Muscle of arm (tissue), 12 donors: Measurements from ENCODE around the gene FAM53B. TPM values are rescaled to one million over a fixed set of nuclear protein-coding genes. Genes with fewer than 3 reads are reported as not detected.

Source experiments
- DNase-seq: peaks from one replicate; pipeline ENCODE4 v3.0.0-alpha.2; 2013
- polyA plus RNA-seq, 12 donors: library from polyadenylated mRNA; unstranded; fragments of 120-200 nt; gene quantifications; one replicate each; pipeline ENCODE4 v1.2.1, GENCODE V29; 2013; ENCODE audit not compliant: insufficient read length in 12 of 12

The FAM53B gene
- polyA plus RNA-seq, 12 donors: 18.3 to 30.3 (median 21.7) TPM; not detected in 1

GRCh38 chr10:124601431-124602120 lies 142.6 kb downstream of the FAM53B start:
- DNase-seq: no peak

DNA sequence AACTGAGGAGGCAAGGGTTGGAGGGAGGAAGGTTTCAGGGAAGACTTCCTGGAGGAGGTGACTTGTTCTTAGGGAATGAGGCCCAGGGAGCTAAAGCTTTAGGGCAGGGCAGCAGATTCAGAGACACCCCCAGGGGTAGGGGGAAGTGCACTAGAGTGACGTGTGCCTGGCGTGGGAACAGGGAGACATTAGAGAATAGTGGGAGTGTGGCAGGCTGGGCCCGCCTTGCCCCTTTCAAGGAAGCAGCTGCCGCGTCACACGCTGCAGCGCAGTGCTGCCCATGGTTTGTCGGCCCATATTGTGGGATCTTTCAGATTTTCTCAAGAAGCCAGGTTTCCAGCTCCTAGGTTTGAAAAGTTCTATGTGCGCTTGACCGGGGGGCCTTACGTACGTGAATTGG lies 143.2 kb downstream of the FAM53B start:
- no peak for DNase-seq

GRCh38 chr10:124600051-124600880 lies 143.9 kb downstream of the FAM53B start:
- DNase-seq: no peak

DNA sequence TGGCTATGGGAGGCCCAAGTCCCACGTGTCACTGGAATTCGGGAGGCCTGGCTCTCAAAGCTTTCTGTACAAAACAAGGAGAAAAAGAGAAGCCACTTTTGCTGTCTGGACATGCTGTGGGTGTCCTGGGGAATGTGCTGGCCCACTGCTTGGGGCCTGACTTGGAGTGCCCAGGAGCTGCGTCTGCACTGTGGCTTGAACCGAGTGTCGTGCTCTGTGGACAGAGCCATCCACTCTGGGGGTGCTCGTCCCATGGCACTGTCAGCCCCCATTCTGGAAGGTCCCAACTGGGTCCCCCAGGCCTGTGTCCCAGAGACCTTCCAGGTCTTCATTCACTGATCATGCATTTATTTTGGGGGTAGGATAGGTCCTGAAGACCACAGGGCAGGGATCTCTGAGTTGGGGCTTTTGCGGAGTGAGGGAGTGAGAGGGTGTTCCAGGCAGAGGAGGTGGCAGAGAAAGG lies 144.6 kb downstream of the FAM53B start:
- DNase-seq: no peak

DNA sequence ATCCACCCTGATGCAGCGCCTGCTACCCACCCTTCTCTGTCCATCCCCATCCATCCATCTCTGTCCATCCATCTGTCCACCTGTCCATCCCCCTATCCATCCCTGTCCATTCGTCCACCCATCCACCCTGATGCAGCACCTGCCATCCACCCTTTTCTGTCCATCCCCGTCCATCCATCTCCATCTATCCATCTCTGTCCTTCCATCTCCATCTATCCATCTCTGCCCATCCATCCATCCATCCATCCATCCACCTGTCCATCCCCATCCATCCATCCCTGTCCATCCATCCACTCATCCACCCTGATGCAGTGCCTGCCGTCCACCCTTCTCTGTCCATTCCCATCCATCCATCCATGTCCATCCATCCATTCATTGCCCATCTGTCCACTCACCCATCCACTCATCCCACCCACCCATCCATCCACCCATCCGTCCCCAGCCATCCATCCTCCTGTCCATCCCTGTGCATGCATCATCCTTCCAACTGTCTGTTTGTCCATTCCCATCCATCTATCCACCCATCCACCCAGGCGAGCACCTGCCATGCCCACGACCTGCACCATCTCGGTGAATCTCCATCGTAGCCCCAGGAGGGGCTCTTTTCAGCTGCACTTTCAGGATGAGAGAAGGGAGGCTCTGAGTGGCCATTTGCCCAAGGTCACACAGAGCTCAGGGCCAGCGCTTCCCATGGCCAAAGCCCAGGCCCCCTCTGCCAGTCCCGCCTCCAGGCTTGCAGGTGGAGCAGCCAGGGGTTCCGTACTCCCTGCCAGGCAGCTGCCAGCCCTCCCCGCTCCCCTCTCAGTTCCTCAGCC lies 145.2 kb downstream of the FAM53B start:
- no peak for DNase-seq

DNA sequence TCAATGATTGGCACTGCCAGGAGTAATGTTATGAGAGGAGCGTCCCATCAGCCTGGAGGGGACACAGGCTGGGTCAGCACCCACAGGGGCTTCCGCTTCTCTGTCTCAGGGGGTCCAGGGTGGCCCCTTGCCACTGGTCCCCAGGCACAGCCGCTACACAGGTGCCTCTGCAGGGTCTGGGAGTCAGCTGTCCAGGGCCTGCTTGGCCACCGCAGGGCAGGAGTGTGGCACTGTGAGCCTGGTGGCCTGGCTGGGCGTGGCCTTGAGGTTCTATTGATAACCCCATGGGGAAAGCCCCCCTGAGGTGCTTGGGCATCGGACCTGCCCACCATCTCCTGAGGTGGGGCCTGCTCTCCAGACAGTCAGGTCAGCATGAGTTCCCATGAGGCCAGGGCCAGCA lies 146.0 kb downstream of the FAM53B start:
- no peak for DNase-seq

DNA sequence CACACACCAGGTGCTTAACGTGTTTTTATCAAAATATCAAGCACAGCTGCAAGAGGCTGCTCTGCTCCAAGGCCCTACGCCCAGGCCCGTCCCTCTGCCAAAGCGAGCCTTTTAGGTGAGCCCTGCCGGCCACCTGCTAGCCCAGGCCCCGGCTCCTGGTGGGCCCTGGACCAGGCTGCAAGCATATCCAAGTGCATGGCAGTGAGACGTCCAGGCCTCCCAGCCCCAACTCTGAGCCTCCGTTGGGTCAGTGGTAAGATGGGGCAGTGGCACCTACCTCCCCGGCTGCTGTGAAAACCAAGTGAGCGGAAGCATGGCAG lies 146.4 kb downstream of the FAM53B start:
- no peak for DNase-seq

GRCh38 chr10:124596962-124597845 lies 147.0 kb downstream of the FAM53B start:
- no peak for DNase-seq

DNA sequence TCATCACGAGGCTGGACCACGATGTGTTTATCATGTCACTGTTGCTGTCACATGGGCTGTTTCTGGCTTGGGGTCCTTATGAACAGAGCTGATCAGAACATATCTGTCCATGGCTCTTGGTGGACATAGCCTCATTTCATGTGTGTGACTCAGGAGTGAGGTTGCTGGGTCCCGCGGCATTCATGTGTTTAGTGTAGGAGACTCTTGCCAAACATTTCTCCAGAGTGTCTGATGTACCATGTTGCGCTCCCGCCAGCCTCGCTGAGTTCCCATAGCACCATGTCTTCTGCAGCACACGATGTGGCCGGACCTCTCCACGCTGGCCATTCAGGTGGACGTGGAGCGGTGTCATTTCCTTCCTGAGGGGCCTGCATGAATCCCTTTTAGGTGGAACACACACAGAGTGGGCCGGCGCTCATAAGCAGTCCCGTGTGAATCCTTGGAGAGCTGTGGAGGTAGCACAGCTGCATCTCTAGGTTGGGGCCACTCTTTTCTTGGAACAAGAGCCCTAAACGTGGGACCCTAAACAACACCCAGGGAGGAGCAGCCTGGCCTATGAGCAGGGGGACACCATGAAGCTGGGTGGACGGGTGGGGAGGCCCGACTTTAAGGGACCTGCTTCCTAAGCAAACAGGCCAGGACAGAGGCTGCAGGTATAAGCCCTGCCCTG lies 147.9 kb downstream of the FAM53B start:
- DNase-seq: no peak

GRCh38 chr10:124595143-124595883 lies 148.9 kb downstream of the FAM53B start:
- no peak for DNase-seq

DNA sequence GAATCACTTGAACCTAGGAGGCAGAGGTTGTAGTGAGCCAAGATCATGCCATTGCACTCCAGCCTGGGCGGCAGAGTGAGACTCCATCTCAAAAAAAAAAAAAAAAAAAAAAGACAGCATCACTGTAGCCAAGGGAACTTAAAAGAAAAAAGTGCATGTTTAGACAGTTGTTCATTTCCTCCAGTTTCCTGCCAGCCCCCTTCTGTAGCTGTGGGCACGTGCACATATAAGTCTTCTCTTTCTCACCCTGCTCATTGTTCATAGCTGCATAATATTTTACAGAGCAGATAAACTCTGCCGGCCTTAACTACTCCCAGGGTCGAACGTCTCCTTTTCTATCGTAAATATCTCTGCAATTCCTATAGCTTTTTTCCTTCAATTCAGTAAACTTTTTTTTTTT lies 149.9 kb downstream of the FAM53B start:
- no peak for DNase-seq

GRCh38 chr10:124593431-124593985 lies 150.7 kb downstream of the FAM53B start:
- DNase-seq: no peak

DNA sequence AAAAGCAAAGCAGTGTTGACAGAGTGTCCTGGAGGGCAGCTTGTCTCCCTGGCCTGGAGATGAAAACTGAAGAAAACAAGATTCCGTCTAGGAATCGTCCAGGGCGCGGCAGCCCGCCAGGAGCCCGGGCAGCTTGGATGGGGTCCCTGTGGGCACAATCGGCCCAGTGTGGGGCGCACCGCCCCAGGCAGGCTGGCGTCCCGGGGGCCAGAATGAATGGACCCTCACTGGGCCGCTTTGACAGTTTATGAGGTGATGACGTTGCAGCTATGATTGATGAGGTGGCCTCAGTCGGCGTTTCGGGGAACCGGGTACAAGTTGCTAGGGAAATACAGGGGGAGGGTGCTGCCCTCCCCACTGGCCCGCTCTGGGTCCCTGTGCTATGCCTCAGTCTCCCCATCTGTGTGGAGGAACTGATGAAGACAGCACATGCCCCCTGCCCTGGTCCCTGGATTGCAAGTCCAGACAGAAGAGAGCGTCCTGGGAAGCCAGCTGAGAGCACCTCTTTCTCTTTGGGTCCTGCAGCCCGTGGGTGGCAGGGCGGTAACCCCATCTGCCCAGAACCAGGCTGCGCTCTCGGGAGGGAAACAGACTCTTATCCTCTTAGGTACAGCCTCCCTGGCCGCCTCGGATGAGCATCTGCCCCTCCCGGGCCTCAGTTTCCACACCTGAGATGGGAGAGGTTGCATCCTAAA lies 151.3 kb downstream of the FAM53B start:
- no peak for DNase-seq

GRCh38 chr10:124592101-124592500 lies 152.1 kb downstream of the FAM53B start:
- no peak for DNase-seq

- no peak for DNase-seq
These were observed 153.1 kb downstream of the FAM53B start for GRCh38 chr10:124591123-124591495.

DNA sequence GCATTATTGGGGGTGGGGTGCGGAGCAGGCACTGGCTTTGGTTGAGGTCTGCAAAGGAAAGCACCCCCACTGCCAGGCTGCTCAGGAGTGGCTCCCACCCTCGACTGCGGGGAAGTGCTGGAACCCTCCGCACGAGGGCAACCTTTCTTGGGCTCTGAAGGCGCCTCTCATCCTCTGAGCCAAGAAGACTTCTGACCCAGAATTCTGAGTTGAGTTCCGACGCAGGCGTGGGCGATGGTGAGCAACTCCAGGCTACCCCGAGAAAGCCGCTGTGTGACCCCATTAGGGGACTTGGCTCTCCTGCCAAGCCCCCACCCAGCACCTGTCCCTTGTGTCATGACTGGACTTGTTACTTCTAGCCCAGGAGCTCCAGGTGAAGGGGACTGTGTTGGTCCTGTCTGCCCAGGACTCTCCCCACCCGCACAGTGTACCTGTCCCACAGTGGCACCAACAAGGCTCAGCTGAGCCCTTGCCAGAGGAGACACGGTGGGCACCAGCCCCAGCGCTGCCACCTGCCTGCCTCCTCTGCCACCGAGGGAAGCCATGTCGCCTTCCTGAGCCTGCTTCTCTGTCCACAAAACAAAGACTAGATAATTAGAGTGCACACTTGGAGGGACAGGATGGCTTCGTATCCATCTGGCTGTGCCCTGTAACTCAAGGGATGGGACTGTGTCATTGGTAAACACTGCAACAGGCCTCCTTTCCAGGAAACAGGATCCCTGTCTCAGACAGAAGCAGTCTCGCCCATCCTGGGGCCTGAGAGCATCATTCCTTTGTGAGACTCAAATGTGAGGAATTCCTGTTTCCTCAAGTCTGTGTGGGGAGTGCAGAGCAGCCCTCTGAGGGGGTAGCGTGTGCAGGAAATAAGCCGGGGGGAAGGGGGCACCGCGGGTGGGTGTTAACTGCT lies 153.7 kb downstream of the FAM53B start:
- DNase-seq: no peak

DNA sequence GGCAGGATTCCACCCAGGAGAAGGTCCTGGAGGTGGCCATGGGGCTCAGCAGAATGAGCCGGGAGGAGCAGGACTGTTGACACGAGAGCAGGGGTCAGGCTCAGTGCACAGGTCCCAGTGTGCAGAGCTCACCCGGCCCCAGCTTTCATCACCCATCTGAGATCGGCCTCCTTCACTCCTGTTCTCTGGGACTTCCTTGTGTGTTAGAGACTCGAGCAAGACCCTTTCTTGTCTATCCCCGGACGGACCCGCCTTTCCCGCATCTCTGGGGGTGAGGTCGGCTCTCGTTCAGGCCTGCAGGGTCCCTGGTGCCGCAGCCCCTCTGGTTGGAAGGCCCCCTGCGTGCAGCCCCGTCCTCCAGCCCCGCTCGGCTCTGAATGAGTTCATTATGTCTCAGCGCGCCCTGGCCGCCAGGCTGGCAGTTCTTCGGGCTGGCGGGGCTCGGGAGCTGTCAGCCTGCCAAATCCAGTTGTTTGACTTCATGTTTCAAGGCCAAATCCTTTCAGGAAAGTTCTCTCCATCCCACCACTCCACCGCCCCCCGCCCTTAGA lies 154.6 kb downstream of the FAM53B start:
- no peak for DNase-seq
